Cardiac muscle cell (in vitro differentiated cells and primary cell): ENCODE data around the gene NEU3. TPM values are rescaled to one million over a fixed set of nuclear protein-coding genes. Genes with fewer than 3 reads are reported as not detected.

Experiments used
- DNase-seq, 2 donors: peaks; one replicate each; pipeline versions ENCODE4 v3.0.0 to v3.0.0-alpha.2; 2010 to 2017; ENCODE audit warnings: low read depth in 1 of 2, low spot score in 1 of 2
- H3K27ac ChIP-seq: fragments of 200-600 bp; sonication (generic); 2 replicates; pipeline ENCODE4 v1.5.1; 2016
- H3K27me3 ChIP-seq: fragments of 200-600 bp; sonication (generic); 2 replicates; pipeline ENCODE4 v1.6.0; 2016; ENCODE audit warnings: control low read depth
- H3K36me3 ChIP-seq: fragments of 200-600 bp; sonication (generic); 2 replicates; pipeline ENCODE4 v1.5.1; 2016; ENCODE audit warnings: control low read depth
- H3K4me1 ChIP-seq: fragments of 200-600 bp; sonication (generic); 2 replicates; pipeline ENCODE4 v1.8.1; 2017; ENCODE audit warnings: low read depth, mild to moderate bottlenecking, mixed run types
- H3K4me3 ChIP-seq: fragments of 200-600 bp; sonication (generic); 2 replicates; pipeline ENCODE4 v1.5.1; 2016; ENCODE audit warnings: mild to moderate bottlenecking
- H3K9me3 ChIP-seq: fragments of 200-600 bp; sonication (generic); 2 replicates; pipeline ENCODE4 v1.5.1; 2017; ENCODE audit warnings: low read depth, mild to moderate bottlenecking, control low read depth
- polyA plus RNA-seq: library from polyadenylated mRNA; unstranded; fragments of >200 nt; fragmentation: Nextera tagmentation; extraction: Ambion mirVana; gene quantifications from 2 replicates; pipeline ENCODE4 v1.2.1, GENCODE V29; 2016
- total RNA-seq: library from RNA; depleted of rRNA; stranded (reverse); fragments of >200 nt; gene quantifications from 2 replicates; pipeline ENCODE4 v1.2.3, GENCODE V29; 2016
- TF ChIP-seq, protein P1 (sequence below): IDR thresholded peaks from 2 replicates; pipeline ENCODE4 v1.5.1; 2012; ENCODE audit warnings: low read depth, mild to moderate bottlenecking, low read length

Gene NEU3, protein sequence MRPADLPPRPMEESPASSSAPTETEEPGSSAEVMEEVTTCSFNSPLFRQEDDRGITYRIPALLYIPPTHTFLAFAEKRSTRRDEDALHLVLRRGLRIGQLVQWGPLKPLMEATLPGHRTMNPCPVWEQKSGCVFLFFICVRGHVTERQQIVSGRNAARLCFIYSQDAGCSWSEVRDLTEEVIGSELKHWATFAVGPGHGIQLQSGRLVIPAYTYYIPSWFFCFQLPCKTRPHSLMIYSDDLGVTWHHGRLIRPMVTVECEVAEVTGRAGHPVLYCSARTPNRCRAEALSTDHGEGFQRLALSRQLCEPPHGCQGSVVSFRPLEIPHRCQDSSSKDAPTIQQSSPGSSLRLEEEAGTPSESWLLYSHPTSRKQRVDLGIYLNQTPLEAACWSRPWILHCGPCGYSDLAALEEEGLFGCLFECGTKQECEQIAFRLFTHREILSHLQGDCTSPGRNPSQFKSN
- 9.7 and 14.3 TPM in 2 replicates for total RNA-seq
- 3.5 and 4.4 TPM in 2 replicates for polyA plus RNA-seq

- Histone ChIP-seq H3K36me3 (no peaks in the 10 kb centered on the region), H3K4me1 (peaks cover 5% of the 10 kb centered on the region), H3K9me3 (no peaks in the 10 kb centered on the region), H3K4me3 (peak within 1 kb of the TSS; percentile 58), H3K27ac (peak within 1 kb of the TSS; percentile 74), H3K27me3 (no peaks in the 10 kb centered on the region)
- peak; percentile 78 to 83 for DNase-seq
- TF ChIP-seq, protein P1, sequence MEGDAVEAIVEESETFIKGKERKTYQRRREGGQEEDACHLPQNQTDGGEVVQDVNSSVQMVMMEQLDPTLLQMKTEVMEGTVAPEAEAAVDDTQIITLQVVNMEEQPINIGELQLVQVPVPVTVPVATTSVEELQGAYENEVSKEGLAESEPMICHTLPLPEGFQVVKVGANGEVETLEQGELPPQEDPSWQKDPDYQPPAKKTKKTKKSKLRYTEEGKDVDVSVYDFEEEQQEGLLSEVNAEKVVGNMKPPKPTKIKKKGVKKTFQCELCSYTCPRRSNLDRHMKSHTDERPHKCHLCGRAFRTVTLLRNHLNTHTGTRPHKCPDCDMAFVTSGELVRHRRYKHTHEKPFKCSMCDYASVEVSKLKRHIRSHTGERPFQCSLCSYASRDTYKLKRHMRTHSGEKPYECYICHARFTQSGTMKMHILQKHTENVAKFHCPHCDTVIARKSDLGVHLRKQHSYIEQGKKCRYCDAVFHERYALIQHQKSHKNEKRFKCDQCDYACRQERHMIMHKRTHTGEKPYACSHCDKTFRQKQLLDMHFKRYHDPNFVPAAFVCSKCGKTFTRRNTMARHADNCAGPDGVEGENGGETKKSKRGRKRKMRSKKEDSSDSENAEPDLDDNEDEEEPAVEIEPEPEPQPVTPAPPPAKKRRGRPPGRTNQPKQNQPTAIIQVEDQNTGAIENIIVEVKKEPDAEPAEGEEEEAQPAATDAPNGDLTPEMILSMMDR = no peak
These were observed at the start of gene NEU3 for GRCh38 chr11:74988541-74989259. Gene NEU3, plus strand, starts transcription at chr11:74988933. Its CDS starts 128 bp downstream, at chr11:74989061.

DNA sequence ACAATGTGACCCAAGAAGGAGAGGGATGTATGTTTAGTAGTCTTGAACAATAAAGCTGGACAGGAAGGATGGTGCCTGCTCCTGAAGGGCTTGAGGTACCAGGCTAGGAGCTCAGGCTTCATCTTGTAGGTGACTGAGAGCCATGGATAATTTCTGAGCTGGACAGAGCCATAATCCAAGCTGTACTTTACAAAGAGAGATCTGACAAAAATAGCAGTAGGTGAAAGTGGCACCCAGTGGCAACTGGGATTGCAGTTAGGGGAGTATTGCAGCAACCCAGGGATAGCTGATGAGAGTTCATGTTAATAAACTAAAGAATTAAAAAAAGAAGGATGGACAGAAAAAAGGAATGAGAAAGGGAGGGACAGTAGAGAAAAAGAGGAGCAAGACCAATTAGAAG is 47.2 kb upstream of the NEU3 start:
- Histone ChIP-seq H3K4me1 (no peaks in the 10 kb centered on the region), H3K4me3 (no peak overlapping the region), H3K27ac (no peak overlapping the region), H3K27me3 (no peaks in the 10 kb centered on the region), H3K36me3 (peaks cover 7% of the 10 kb centered on the region), H3K9me3 (no peaks in the 10 kb centered on the region)
- DNase-seq = no peak
- TF ChIP-seq, protein P1 = no peak

DNA sequence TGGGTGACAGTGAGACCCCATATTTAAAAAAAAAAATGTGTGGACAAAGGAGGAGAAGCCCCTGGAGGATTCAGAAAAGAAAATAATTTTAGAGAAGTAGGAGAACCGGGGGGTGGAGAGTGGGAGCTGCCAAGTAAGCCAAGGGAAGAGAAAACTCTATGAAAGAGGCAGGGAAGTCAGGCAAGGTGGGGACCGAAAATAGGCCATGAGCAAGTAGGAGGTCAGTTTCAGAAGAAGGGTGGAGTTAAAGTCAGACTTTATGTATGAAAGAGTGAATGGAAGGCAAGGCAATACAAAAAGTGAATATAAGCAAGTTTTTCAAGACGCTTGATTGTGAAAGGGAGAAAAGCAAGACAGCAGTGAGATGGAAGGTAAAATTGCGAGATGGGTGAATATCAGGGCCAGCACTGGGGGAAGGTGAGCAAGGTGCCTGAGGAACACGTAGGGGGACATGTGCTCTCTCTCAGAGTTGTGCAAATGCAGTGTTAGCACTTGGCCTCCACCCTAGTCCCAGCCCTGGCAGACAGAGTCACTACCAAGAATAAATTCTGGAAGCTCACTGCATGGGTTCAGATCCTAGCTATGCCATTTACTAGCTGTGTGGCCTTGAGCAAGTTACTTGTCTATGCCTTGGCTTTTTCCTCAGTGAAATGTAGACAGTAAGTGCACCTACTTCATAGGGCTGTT is 46.5 kb upstream of the NEU3 start:
- Histone ChIP-seq H3K9me3 (no peaks in the 10 kb centered on the region), H3K27ac (no peak overlapping the region), H3K4me1 (no peaks in the 10 kb centered on the region), H3K27me3 (no peaks in the 10 kb centered on the region), H3K36me3 (peaks cover 3% of the 10 kb centered on the region), H3K4me3 (no peak overlapping the region)
- DNase-seq = no peak
- TF ChIP-seq, protein P1 = no peak

DNA sequence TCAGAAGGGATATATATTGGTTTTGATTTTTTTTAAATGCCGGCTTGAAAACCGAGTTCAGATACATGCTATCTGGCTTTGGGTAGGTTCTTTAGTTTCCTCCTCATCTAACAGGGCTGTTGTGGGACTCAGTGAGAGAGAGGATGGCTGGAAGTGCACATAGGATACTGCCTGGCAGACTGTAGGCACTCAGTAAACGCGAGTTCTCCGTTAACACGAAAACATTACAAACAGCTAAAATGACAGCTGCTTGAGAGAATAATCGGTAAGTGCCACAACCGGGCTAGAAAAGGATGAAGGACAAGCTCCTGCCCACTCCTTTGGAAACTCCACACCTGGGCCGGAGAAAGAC is 40.2 kb upstream of the NEU3 start:
- Histone ChIP-seq H3K27me3 (no peaks in the 10 kb centered on the region), H3K36me3 (no peaks in the 10 kb centered on the region), H3K27ac (peak overlapping the region; percentile 76), H3K4me1 (peaks cover 24% of the 10 kb centered on the region), H3K9me3 (no peaks in the 10 kb centered on the region), H3K4me3 (peak overlapping the region; percentile 87)
- DNase-seq = peak in 1 of 2 donors; percentile 33
- TF ChIP-seq, protein P1 = no peak

DNA sequence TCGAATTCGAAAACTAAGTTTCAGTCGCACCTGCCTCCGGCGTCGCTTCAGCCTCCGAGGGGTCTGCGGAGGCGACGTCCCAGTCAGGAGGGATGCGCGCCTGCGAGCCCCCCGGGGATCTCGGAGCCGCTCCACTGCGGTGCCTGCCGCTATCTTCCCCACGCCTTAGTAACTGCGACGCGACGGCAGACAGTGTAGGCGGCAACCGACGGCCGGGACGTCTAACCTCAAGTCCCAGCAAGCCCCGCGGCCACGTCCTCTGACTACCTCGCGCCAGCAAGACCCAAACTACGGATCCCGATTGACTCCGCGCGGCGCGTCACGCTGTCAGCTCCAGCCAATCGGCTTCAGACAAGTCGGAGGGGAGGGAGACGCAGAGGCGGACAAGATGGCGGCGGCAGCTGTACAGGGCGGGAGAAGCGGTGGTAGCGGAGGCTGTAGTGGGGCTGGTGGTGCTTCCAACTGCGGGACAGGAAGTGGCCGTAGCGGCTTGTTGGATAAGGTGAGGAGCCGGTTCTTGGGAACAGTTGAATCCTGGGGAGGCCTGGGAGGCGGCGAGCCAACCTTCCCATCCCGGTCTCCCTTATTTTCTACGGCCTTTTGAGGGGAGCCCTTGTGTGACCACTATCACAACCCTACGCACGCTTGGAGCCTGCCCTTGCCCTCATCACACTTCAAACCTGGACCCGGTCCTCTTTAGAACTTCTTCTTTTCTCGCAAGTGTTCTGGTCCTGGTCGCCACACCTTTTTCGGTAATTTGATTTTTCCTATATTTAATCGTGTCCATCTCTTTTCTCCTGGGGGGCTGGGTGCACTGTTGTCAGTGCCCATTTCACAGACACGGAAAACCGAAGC is 39.6 kb upstream of the NEU3 start, which contains the start of the genes SPCS2 and XRRA1:
TSS of gene SPCS2 (plus strand) at position 369 of the 855 bp plus-strand sequence. CDS start at position 389, 20 bp downstream.
TSS of gene XRRA1 (minus strand) at position 194 of the 855 bp plus-strand sequence. CDS start 8,213 bp downstream, outside the sequence.
- Histone ChIP-seq H3K27me3 (no peaks in the 10 kb centered on the region), H3K4me3 (peak within 1 kb of the TSS; percentile 87), H3K9me3 (no peaks in the 10 kb centered on the region), H3K4me1 (peaks cover 24% of the 10 kb centered on the region), H3K27ac (peak within 1 kb of the TSS; percentile 76), H3K36me3 (no peaks in the 10 kb centered on the region)
- TF ChIP-seq, protein P1 = no peak
- DNase-seq = peak; percentile 99
